NCI-H345 (cell line): ENCODE measurements around the gene HOXC9.

Experiments used
- DNase-seq: peaks from one replicate; lab custom pipeline; 2025; lab: John Stamatoyannopoulos, UW

HOXC9 gene

GRCh38 chr12:53988541-53989226, 11.3 kb upstream of the HOXC9 start:
- DNase-seq: no peak

DNA sequence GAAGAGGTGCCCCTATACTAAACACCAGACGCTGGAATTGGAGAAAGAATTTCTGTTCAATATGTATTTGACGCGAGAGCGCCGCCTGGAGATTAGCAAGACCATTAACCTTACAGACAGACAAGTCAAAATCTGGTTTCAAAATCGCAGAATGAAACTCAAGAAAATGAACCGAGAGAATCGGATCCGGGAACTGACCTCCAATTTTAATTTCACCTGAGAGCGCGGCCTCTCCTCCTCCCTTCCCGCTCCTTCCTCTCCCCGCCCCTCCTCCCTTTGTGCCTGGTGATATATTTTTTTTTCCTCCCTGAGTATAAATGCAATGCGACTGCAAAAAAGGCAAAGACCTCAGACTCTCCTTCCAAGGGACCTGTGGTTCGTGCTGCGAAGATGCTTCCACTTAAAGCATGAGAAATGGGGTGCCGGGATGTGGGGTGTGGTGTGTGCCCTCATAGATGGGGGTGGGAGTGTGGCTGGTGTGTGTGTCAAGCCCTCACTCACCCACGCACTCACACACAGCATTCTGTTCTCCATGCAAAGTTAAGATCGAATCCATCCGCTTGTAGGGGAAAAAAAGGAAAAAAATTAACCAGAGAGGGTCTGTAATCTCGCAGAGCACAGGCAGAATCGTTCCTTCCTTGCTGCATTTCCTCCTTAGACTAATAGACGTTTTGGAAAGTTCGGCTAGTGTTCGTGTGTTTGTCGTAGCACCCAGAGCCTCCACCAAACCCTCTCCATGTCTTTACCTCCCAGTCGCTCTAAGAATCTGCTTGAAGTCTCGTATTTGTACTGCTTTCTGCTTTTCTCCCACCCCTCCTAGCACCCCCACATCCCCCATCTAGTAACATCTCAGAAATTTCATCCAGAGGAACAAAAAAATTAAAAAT, 10.5 kb upstream of the HOXC9 start:
- DNase-seq: peak; percentile 42

- no peak for DNase-seq
These were observed 9.5 kb upstream of the HOXC9 start for GRCh38 chr12:53990311-53991076.

DNA sequence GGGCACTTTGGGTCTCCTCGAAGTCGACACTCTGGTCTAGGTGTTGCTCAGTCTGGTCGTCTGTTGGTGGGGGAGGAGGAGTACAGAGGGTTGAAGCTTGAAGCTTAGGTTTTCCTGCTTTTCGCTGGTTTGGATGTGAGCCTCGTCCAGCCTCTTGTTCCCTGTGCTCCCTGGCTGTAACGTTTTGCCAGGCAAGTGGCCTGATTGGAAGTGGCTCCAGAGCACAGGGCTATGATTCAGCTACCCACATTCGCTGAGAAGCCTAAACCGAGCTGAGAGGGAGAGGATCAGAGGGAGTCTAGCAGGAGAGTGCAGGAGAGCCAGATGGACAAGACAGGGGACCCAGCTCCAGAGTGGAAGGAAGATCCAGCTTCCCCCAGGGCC, 8.9 kb upstream of the HOXC9 start:
- DNase-seq: no peak

DNA sequence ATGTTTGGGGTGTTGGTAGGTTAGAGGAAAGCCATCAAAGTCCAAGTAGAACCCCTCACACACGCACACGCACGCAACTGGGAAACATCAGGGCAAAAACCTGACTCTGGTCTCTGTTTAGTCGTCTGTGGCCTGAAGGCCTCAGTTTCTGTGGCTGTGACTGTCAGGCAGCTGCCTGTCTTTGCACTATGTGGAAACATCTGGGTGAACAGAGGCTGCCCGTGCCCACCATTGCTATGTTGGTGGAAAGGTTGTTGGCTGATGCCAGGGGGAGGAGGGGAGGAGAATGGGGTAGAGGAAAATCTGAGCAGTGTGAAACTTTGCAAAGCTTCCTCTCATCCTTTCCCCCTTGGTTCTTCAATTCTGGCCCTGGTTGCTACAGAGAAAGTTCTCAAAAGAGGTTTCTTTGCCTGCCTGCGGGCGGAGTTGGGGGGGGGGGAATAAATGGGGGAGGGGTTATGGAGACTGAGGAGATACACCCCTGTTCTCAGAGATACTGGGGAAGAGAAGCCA, 7.5 kb upstream of the HOXC9 start:
- DNase-seq: no peak

DNA sequence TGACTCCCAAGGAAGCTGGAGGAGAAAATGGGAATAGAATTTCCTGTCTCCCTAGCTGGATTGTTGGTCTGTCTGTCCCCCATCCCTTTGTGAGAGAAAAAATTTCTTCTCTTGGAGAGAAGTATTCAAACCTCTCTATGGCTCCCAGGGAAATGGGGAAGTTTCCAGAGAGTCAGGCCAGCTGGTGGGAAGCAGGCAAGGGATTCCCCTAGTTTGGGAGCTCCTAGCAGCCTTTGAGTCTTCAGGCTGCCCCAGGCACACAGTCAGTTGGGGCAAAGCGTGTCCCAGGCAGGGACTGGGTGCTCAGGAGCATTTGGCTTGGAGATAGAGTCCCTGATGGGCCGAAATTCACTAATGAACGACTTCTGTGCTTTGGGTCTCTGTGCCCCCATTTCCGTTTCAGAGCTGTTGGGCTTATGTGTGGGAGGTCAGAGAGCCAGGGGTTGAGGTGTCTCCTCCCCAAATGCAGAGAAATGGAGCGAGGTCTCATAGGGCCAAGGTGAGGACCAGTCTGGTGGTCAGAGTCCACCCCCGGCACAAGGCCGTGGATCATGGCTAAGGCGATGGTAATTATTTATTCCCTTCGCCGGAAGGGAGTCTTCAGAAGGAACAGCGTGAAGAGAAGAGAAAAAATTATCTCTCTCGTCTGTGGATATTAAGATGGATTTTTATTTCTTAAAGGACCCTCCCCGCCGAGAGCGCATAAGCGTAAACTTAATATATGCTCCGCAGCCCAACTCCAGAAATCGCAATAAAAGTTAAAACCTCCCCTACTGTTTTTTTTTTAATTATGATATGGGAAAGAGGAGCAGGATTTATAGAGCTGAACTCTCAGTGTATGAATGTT, 6.6 kb upstream of the HOXC9 start:
- DNase-seq: no peak

- DNase-seq: no peak
These were observed 6.0 kb upstream of the HOXC9 start for GRCh38 chr12:53994009-53994263.

GRCh38 chr12:53994264-53995001, 5.5 kb upstream of the HOXC9 start:
- DNase-seq: no peak

- DNase-seq: no peak
These were observed 5.0 kb upstream of the HOXC9 start for GRCh38 chr12:53995002-53995377.

DNA sequence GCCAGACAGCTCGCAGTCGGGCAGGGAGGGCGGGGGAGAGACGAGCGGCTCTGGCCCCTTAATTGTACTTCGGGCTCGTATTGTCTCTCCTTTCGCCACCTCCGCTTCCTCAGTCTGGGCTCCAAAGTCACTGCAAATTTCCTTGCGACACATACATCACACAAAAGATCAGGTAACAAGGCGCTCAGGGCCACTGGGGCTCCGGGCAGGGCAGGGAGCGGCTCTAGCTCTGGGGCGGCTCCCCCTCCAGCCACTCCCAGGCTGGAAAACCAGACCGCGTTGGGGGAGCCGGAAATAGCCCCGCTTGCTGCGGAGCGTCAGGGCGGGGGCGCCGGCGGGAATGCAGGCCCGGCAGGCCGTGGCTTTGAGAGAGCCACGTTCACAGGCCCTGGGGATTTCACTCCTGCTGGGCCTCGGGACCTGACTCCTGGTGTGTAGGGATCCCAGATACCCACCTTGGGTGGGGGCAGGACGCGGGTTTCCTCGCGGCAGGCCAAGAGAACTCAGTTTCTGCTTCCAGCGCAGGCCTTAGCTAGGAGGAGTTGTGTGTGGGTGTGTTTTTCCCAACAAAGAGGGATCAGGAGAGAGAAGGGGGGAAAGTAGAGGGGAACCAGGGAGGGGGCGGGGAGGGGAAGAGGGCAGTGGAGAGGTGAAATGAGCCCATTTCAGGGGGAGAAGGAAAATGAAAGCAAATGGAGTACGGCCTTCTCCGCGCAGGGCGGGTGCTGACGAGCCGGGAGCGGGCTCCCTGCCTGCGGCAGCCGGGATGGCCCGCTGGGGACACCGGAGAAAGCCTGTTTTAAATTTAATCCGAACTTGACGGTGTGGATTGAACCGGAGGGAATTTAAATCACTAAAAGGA, 4.4 kb upstream of the HOXC9 start:
- DNase-seq: no peak

DNA sequence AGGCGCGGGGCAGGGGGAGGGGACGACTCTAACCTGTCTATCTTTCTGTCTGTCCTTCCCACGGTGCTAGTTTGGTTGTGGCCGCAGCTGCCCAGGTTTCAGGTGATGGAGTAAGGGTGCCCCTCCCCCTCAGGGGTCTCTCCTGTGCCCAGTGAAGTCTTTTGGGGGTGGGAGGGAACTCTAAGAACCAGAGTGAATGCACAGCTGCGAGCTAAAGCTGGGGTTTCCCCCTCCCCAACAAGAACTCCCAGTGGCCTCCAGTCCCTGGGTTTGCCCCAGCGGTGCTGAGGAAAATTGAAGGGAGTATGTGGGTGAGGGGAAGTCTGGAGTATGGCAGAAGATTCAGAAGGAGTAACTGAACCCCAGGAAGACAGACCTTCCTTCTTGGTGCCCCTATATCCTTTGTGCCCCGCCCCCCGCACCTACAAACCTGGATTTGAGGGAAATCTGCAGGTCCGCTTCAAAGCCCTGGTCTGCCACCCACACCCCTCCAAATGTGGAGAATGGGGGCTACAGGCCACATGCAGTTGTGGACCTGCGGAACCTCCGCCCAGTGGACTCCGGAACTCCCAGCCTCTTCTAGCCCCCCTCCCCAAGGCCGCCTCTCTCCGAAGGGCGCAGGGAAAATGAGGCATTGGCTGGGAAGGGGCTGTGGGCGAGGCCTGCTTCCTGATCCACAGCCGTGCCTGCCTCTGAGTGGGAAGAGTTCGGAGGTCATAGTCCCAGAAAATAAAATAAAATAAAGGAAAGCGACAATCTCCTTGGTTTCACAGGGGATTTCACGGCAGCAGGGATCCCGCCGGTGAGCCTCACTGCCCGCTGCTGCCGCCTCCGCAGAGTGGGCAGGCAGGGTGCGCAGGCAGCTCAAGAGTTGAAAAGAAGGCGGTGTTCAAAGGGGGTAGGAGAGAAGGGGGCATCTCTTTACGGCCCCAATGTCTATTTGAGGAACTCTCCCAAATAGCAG, 3.4 kb upstream of the HOXC9 start:
- DNase-seq: no peak

GRCh38 chr12:53997204-53998109, 2.5 kb upstream of the HOXC9 start:
- no peak for DNase-seq

- DNase-seq: no peak
These were observed 1.7 kb upstream of the HOXC9 start for GRCh38 chr12:53998110-53998899.

- no peak for DNase-seq
These were observed 1.1 kb upstream of the HOXC9 start for GRCh38 chr12:53998900-53999236.

- peak; percentile 66 for DNase-seq
These were observed 324 bp upstream of the HOXC9 start for GRCh38 chr12:53999559-54000115.

DNA sequence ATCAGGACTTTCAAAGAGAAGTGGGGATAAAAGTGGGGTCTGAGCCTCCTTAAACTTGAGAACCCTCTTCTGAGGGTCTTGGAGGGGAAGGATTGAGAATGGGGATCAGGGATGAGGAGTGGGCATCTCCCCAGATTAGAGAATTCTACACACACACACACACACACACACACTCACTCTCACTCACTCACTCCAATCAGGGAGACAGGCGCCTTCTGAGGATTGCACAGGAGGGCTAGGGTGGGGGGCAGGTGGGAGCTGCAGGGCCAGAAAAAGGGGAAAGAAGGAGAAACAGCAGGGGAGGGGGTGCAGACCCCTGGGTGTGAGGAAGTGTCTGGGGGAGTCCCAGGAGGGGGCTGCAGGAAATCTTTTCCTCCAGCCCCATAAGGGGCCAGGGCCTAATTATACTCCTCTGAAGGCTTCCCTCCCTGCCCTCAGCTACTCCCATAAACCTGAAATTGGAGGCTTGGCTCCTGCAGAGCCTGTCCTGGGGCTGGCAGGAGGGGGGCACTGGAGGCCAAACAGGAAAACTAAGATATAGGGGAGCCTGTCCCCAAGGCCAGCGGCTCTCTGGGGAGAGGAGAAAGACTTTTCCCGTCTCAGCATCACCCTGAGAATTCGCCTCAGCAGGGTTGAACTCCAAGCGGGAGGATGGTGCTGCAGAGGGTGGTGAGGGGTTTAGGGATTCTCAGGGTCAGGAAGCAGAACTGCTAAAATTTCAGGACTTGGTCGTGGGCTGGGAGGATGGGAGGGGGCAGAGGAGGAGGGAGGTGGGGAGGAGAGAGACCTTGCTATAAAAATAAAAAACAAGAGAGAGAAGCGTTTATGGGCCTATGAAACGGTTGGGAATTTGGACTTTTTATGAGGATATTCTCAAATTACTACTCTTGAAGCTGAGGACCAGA, 1.6 kb downstream of the HOXC9 start:
- DNase-seq: no peak
